ENCODE results near the gene PCDHGA5. TPM values are rescaled to one million over a fixed set of nuclear protein-coding genes. Genes with fewer than 3 reads are reported as not detected.
"Not testable (repeated sequence)": the region's sequence is repeated elsewhere in the genome, so short reads cannot be mapped to it uniquely, and the experiment has no call there.

The PCDHGA5 gene
- total RNA-seq, 1 donor from 2014 or later, result 0.31 TPM

DNA sequence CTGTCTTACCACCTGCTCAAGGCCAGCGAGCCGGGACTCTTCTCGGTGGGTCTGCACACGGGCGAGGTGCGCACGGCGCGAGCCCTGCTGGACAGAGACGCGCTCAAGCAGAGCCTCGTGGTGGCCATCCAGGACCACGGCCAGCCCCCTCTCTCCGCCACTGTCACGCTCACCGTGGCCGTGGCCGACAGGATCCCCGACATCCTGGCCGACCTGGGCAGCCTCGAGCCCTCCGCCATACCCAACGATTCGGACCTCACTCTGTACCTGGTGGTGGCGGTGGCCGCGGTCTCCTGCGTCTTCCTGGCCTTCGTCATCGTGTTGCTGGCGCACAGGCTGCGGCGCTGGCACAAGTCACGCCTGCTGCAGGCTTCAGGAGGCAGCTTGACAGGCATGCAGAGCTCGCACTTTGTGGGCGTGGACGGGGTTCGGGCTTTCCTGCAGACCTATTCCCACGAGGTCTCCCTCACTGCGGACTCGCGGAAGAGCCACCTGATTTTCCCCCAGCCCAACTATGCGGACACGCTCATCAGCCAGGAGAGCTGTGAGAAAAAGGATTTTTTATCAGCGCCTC lies 23.1 kb upstream of the PCDHGA5 start:
- intact Hi-C loops (cut with micrococcal nuclease); H3K27ac Mint-ChIP-seq; H3K36me3 Mint-ChIP-seq (ENCODE audit: low read depth); H3K4me3 Mint-ChIP-seq; DNase-seq (ENCODE audit: low spot score); H3K4me1 Mint-ChIP-seq (ENCODE audit: low read depth): not testable (repeated sequence)
- H3K27me3 Mint-ChIP-seq (ENCODE audit: insufficient read depth), result peaks cover 31% of the 10 kb centered on the region
- peaks cover 41% of the 10 kb centered on the region for H3K9me3 Mint-ChIP-seq

GRCh38 chr5:141342773-141343172 lies 21.2 kb upstream of the PCDHGA5 start:
- Mint-ChIP-seq H3K9me3 (peaks cover 44% of the 10 kb centered on the region), H3K4me1 (ENCODE audit: low read depth) (no peaks in the 10 kb centered on the region), H3K4me3 (no peak overlapping the region), H3K27me3 (ENCODE audit: insufficient read depth) (peaks cover 21% of the 10 kb centered on the region), H3K27ac (no peak overlapping the region), H3K36me3 (ENCODE audit: low read depth) (peaks cover 2% of the 10 kb centered on the region)
- intact Hi-C loops (cut with micrococcal nuclease), result no loop called here
- DNase-seq (ENCODE audit: low spot score), result no peak

- no peaks in the 10 kb centered on the region for H3K4me1 Mint-ChIP-seq (ENCODE audit: low read depth)
- no peak for DNase-seq (ENCODE audit: low spot score)
- intact Hi-C loops (cut with micrococcal nuclease), result no loop called here
- no peak within 1 kb of the TSS for H3K27ac Mint-ChIP-seq
- H3K27me3 Mint-ChIP-seq (ENCODE audit: insufficient read depth), result peaks cover 15% of the 10 kb centered on the region
- H3K4me3 Mint-ChIP-seq, result peak within 1 kb of the TSS; percentile 75
- peaks cover 42% of the 10 kb centered on the region for H3K9me3 Mint-ChIP-seq
- H3K36me3 Mint-ChIP-seq (ENCODE audit: low read depth), result peaks cover 2% of the 10 kb centered on the region
Observed at GRCh38 chr5:141343242-141343952, 20.6 kb upstream of the PCDHGA5 start, which contains the start of gene PCDHGA3. PCDHGA3 (plus strand) TSS chr5:141343829; CDS start chr5:141344034, 205 bp downstream.

DNA sequence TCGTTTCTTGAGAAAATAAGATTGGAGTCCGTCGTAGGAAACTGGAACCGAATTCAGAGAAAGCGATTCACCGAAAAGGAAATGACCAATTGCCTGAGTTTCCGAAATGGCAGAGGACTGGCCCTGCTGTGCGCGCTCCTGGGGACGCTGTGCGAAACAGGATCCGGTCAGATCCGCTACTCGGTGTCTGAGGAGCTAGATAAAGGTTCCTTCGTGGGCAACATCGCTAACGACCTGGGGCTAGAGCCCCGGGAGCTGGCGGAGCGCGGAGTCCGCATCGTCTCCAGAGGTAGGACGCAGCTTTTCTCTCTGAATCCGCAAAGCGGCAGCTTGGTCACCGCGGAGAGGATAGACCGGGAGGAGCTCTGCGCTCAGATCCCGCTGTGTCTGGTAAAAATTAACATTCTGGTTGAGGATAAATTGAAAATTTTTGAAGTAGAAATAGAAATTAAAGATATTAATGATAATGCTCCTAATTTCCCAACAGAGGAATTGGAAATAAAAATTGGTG lies 20.0 kb upstream of the PCDHGA5 start:
- H3K36me3 Mint-ChIP-seq (ENCODE audit: low read depth), result peaks cover 2% of the 10 kb centered on the region
- H3K4me3 Mint-ChIP-seq, result peak overlapping the region; percentile 75
- H3K9me3 Mint-ChIP-seq, result peaks cover 42% of the 10 kb centered on the region
- peaks cover 9% of the 10 kb centered on the region for H3K27me3 Mint-ChIP-seq (ENCODE audit: insufficient read depth)
- no peak overlapping the region for H3K27ac Mint-ChIP-seq
- no peak for DNase-seq (ENCODE audit: low spot score)
- no peaks in the 10 kb centered on the region for H3K4me1 Mint-ChIP-seq (ENCODE audit: low read depth)
- intact Hi-C loops (cut with micrococcal nuclease), result no loop called here

DNA sequence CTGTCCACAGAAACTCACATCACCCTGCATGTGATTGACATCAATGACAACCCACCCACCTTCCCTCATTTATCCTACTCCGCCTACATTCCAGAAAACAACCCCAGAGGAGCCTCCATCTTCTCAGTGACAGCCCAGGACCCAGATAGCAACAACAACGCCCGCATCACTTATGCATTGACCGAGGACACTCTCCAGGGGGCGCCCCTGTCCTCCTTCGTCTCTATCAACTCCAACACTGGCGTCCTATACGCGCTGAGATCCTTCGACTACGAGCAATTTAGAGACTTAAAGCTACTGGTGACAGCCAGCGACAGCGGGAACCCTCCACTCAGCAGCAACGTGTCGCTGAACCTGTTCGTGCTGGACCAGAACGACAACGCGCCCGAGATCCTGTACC lies 18.6 kb upstream of the PCDHGA5 start:
- DNase-seq (ENCODE audit: low spot score), result no peak
- Mint-ChIP-seq H3K4me1 (ENCODE audit: low read depth) (peaks cover 6% of the 10 kb centered on the region), H3K36me3 (ENCODE audit: low read depth) (peaks cover 2% of the 10 kb centered on the region), H3K27ac (no peak overlapping the region), H3K4me3 (no peak overlapping the region), H3K27me3 (ENCODE audit: insufficient read depth) (peaks cover 12% of the 10 kb centered on the region), H3K9me3 (peaks cover 43% of the 10 kb centered on the region)
- intact Hi-C loops (cut with micrococcal nuclease), result no loop called here

GRCh38 chr5:141346017-141346416 lies 17.9 kb upstream of the PCDHGA5 start:
- peaks cover 12% of the 10 kb centered on the region for H3K27me3 Mint-ChIP-seq (ENCODE audit: insufficient read depth)
- intact Hi-C loops (cut with micrococcal nuclease); H3K4me1 Mint-ChIP-seq (ENCODE audit: low read depth); H3K27ac Mint-ChIP-seq; DNase-seq (ENCODE audit: low spot score); H3K36me3 Mint-ChIP-seq (ENCODE audit: low read depth); H3K4me3 Mint-ChIP-seq: not testable (repeated sequence)
- peaks cover 46% of the 10 kb centered on the region for H3K9me3 Mint-ChIP-seq

DNA sequence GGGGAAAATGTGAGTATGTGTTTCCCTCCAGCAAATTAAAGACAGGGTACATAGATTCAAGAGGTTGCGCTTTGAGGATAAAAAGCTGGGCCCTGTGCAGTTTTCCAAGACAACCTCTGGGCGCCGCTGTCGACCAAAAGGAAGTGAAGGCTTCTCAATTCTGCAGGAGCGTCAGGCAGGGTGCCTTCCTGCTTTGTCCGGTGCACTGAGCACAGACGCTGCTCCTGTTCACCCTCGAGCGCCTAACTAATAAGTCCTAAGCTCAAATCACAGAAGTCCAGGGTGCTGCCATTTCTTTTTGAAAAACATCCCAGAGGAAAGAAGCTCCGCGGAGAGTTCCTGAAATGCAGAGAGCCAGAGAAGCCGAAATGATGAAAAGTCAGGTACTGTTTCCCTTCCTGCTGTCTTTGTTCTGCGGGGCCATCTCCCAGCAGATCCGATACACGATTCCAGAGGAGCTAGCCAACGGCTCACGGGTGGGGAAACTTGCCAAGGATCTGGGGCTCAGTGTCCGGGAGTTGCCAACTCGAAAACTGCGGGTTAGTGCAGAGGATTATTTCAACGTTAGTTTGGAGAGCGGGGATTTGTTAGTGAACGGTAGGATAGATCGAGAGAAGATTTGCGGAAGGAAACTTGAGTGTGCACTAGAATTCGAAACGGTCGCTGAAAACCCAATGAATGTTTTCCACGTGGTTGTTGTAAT lies 13.9 kb upstream of the PCDHGA5 start, which contains the start of gene PCDHGB1:
Gene PCDHGB1 (plus strand): TSS at position 183 of the 703 bp plus-strand sequence. CDS start 162 bp downstream, at position 345.
- no peaks in the 10 kb centered on the region for H3K36me3 Mint-ChIP-seq (ENCODE audit: low read depth)
- H3K9me3 Mint-ChIP-seq, result peaks cover 41% of the 10 kb centered on the region
- peaks cover 9% of the 10 kb centered on the region for H3K27me3 Mint-ChIP-seq (ENCODE audit: insufficient read depth)
- intact Hi-C loops (cut with micrococcal nuclease), result loop anchor here (10.0 kb wide), 1 partner anchor 105 kb away; the partner anchor contains the start of gene PCDHB15
- peak within 1 kb of the TSS; percentile 63 for H3K4me3 Mint-ChIP-seq
- H3K4me1 Mint-ChIP-seq (ENCODE audit: low read depth), result peaks cover 6% of the 10 kb centered on the region
- no peak within 1 kb of the TSS for H3K27ac Mint-ChIP-seq
- peak; percentile 30 for DNase-seq (ENCODE audit: low spot score)

GRCh38 chr5:141351591-141351990 lies 12.4 kb upstream of the PCDHGA5 start:
- Mint-ChIP-seq H3K27me3 (ENCODE audit: insufficient read depth) (peaks cover 11% of the 10 kb centered on the region), H3K36me3 (ENCODE audit: low read depth) (no peaks in the 10 kb centered on the region), H3K4me1 (ENCODE audit: low read depth) (peaks cover 6% of the 10 kb centered on the region), H3K27ac (no peak overlapping the region), H3K9me3 (peaks cover 34% of the 10 kb centered on the region), H3K4me3 (no peak overlapping the region)
- intact Hi-C loops (cut with micrococcal nuclease), result loop anchor here (10.0 kb wide), 1 partner anchor 107 kb away; the partner anchor contains the start of gene PCDHB15
- DNase-seq (ENCODE audit: low spot score), result no peak

GRCh38 chr5:141354900-141355469 lies 9.0 kb upstream of the PCDHGA5 start, which contains the start of gene PCDHGA4:
PCDHGA4 (plus strand) TSS chr5:141355021; CDS start chr5:141355108, 87 bp downstream.
- H3K4me1 Mint-ChIP-seq (ENCODE audit: low read depth), result peaks cover 8% of the 10 kb centered on the region
- peak within 1 kb of the TSS; percentile 33 for H3K4me3 Mint-ChIP-seq
- H3K9me3 Mint-ChIP-seq, result peaks cover 27% of the 10 kb centered on the region
- intact Hi-C loops (cut with micrococcal nuclease), result loop anchor here (5.0 to 10.0 kb wide), 2 partner anchors 110 to 167 kb away; partner anchors contain the start of gene PCDHB15
- peaks cover 2% of the 10 kb centered on the region for H3K36me3 Mint-ChIP-seq (ENCODE audit: low read depth)
- no peak for DNase-seq (ENCODE audit: low spot score)
- peaks cover 7% of the 10 kb centered on the region for H3K27me3 Mint-ChIP-seq (ENCODE audit: insufficient read depth)
- H3K27ac Mint-ChIP-seq, result no peak within 1 kb of the TSS

DNA sequence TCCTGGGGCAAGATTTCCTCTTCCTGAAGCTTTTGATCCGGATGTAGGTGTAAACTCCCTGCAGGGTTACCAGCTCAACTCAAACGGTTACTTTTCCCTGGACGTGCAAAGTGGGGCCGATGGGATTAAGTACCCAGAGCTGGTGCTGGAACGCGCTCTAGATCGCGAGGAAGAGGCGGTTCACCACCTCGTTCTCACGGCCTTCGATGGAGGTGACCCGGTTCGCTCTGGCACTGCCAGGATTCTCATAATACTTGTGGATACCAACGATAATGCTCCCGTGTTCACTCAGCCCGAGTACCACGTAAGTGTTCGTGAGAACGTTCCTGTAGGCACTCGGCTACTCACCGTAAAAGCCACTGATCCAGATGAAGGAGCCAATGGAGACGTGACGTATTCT lies 8.3 kb upstream of the PCDHGA5 start:
- peaks cover 6% of the 10 kb centered on the region for H3K4me1 Mint-ChIP-seq (ENCODE audit: low read depth)
- no peak overlapping the region for H3K27ac Mint-ChIP-seq
- no peak overlapping the region for H3K4me3 Mint-ChIP-seq
- H3K36me3 Mint-ChIP-seq (ENCODE audit: low read depth), result peaks cover 2% of the 10 kb centered on the region
- peaks cover 2% of the 10 kb centered on the region for H3K27me3 Mint-ChIP-seq (ENCODE audit: insufficient read depth)
- peaks cover 26% of the 10 kb centered on the region for H3K9me3 Mint-ChIP-seq
- intact Hi-C loops (cut with micrococcal nuclease), result loop anchor here (5.0 to 10.0 kb wide), 2 partner anchors 111 to 167 kb away; partner anchors contain the start of gene PCDHB15
- no peak for DNase-seq (ENCODE audit: low spot score)

GRCh38 chr5:141356133-141356532 lies 7.8 kb upstream of the PCDHGA5 start:
- Mint-ChIP-seq H3K4me1 (ENCODE audit: low read depth) (peaks cover 6% of the 10 kb centered on the region), H3K27me3 (ENCODE audit: insufficient read depth) (peaks cover 7% of the 10 kb centered on the region), H3K4me3 (no peak overlapping the region), H3K9me3 (peaks cover 26% of the 10 kb centered on the region), H3K36me3 (ENCODE audit: low read depth) (peaks cover 2% of the 10 kb centered on the region), H3K27ac (no peak overlapping the region)
- intact Hi-C loops (cut with micrococcal nuclease), result loop anchor here (5.0 to 10.0 kb wide), 2 partner anchors 111 to 166 kb away; partner anchors contain the start of gene PCDHB15
- no peak for DNase-seq (ENCODE audit: low spot score)

DNA sequence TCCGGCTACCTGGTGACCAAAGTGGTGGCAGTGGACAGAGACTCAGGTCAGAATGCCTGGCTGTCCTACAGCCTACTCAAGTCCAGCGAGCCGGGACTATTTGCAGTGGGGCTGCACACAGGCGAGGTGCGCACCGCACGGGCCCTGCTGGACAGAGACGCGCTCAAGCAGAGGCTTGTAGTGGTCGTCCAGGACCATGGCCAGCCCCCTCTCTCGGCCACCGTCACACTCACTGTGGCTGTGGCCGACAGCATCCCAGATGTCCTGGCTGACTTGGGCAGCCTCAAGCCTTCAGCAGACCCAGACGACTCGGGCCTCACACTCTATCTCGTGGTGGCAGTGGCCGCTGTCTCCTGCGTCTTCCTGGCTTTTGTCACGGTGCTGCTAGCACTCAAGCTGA lies 7.0 kb upstream of the PCDHGA5 start:
- intact Hi-C loops (cut with micrococcal nuclease), result loop anchor here (5.0 to 10.0 kb wide), 2 partner anchors 112 to 165 kb away; partner anchors contain the start of gene PCDHB15
- Mint-ChIP-seq H3K27me3 (ENCODE audit: insufficient read depth) (peaks cover 10% of the 10 kb centered on the region), H3K4me1 (ENCODE audit: low read depth) (peaks cover 6% of the 10 kb centered on the region), H3K36me3 (ENCODE audit: low read depth) (peaks cover 2% of the 10 kb centered on the region), H3K4me3 (no peak overlapping the region), H3K27ac (no peak overlapping the region), H3K9me3 (peaks cover 29% of the 10 kb centered on the region)
- no peak for DNase-seq (ENCODE audit: low spot score)

All from activated T-helper 1 cell treated with anti-CD3 and anti-CD28 coated beads, Interleukin-12 subunit alpha, Interleukin-12 subunit beta, Interleukin-2, Interleukin-4 antibody, amounts not matched to agents 30 ng/mL and 10 ng/mL and 1 ng/mL, durations not matched to agents 14 hours and 24 hours and 36 hours (primary cell).